Measurements from ENCODE around the gene VSIG2.

The VSIG2 gene

GRCh38 chr11:124724979-124725718 lies 26.9 kb downstream of the VSIG2 start:
- no peak for DNase-seq (ENCODE audit: low read depth)

GRCh38 chr11:124722176-124722575 lies 29.9 kb downstream of the VSIG2 start:
- DNase-seq (ENCODE audit: low read depth): no peak

- DNase-seq (ENCODE audit: low read depth): no peak
These were observed 32.5 kb downstream of the VSIG2 start for GRCh38 chr11:124719534-124719933.

- DNase-seq (ENCODE audit: low read depth): no peak
These were observed 33.3 kb downstream of the VSIG2 start for GRCh38 chr11:124718801-124719200.

- DNase-seq (ENCODE audit: low read depth): no peak
These were observed 34.0 kb downstream of the VSIG2 start for GRCh38 chr11:124717786-124718651.

- no peak for DNase-seq (ENCODE audit: low read depth)
These were observed 34.7 kb downstream of the VSIG2 start for GRCh38 chr11:124717421-124717785.

- DNase-seq (ENCODE audit: low read depth): no peak
These were observed 35.5 kb downstream of the VSIG2 start for GRCh38 chr11:124716591-124716990.

GRCh38 chr11:124712392-124712791 lies 39.7 kb downstream of the VSIG2 start:
- no peak for DNase-seq (ENCODE audit: low read depth)

GRCh38 chr11:124707829-124708228 lies 44.2 kb downstream of the VSIG2 start:
- DNase-seq (ENCODE audit: low read depth): no peak

- DNase-seq (ENCODE audit: low read depth): no peak
These were observed 52.0 kb downstream of the VSIG2 start for GRCh38 chr11:124700028-124700427.

GRCh38 chr11:124699547-124699946 lies 52.5 kb downstream of the VSIG2 start:
- no peak for DNase-seq (ENCODE audit: low read depth)

All from activated T-helper 9 cell treated with anti-CD3 and anti-CD28 coated beads, Interleukin-2, amount 50 U/mL, for 16 hours (primary cell).